ENCODE measurements around the gene CTNNA3.

DNA sequence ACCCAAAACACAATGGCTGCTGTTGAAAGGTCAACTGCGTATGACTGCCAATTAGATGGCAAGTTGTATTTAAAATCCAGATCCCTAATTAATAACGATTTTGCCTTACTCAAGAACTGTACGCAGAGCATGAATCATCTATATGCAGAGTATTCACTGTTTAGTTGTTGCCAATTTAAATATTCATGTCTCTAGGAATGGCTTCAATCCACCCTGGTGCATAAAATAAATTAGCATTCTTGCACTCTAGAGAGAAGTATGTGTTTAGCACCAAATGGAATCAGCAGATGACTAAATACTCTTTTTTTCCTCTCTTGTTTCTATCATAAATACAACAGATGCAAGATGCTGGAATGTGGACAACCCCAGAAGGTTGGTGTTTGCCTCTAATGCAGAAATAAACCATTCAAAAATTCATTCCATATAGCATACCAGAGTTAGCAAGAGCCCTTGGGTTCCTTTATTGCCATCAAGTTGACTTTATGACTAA is 449.9 kb downstream of the CTNNA3 start:
- TF ChIP-seq, protein P1, sequence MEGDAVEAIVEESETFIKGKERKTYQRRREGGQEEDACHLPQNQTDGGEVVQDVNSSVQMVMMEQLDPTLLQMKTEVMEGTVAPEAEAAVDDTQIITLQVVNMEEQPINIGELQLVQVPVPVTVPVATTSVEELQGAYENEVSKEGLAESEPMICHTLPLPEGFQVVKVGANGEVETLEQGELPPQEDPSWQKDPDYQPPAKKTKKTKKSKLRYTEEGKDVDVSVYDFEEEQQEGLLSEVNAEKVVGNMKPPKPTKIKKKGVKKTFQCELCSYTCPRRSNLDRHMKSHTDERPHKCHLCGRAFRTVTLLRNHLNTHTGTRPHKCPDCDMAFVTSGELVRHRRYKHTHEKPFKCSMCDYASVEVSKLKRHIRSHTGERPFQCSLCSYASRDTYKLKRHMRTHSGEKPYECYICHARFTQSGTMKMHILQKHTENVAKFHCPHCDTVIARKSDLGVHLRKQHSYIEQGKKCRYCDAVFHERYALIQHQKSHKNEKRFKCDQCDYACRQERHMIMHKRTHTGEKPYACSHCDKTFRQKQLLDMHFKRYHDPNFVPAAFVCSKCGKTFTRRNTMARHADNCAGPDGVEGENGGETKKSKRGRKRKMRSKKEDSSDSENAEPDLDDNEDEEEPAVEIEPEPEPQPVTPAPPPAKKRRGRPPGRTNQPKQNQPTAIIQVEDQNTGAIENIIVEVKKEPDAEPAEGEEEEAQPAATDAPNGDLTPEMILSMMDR (IDR thresholded peaks at IDR 0.05): no peak
- no peak for TF ChIP-seq SIN3A (IDR thresholded peaks at IDR 0.05; ENCODE audit: borderline replicate concordance, insufficient read depth, low read depth, low read length)
- no peak for TF ChIP-seq REST (IDR thresholded peaks at IDR 0.05; ENCODE audit: insufficient read depth in 1 of 2, low read depth in 2 of 2, low read length in 1 of 2)
